HG03442 (cell line): ENCODE measurements around the gene KLF16.

Experiments
- ATAC-seq: cut with Tn5 transposase; IDR thresholded peaks from one replicate; pipeline ENCODE4 v1.9.1; 2021; ENCODE audit warnings: mild to moderate bottlenecking, moderate library complexity; ENCODE audit not compliant: unreplicated experiment

The KLF16 gene

GRCh38 chr19:1871630-1872029 lies 8.3 kb upstream of the KLF16 start:
- no peak for ATAC-seq

- ATAC-seq, result no peak
These were observed 7.8 kb upstream of the KLF16 start for GRCh38 chr19:1871140-1871597.

- no peak for ATAC-seq
These were observed 5.6 kb upstream of the KLF16 start for GRCh38 chr19:1868971-1869370.

- no peak for ATAC-seq
These were observed 4.0 kb upstream of the KLF16 start for GRCh38 chr19:1867349-1867724.

- ATAC-seq, result no peak
These were observed 3.4 kb upstream of the KLF16 start for GRCh38 chr19:1866693-1867348.

- no peak for ATAC-seq
These were observed 2.0 kb upstream of the KLF16 start for GRCh38 chr19:1865172-1866010.

- ATAC-seq, result peak; percentile 28
These were observed 1.2 kb upstream of the KLF16 start for GRCh38 chr19:1864480-1865171.

- peak; percentile 52 for ATAC-seq
These were observed 480 bp upstream of the KLF16 start for GRCh38 chr19:1863638-1864479.

GRCh38 chr19:1862424-1863327 lies 703 bp downstream of the KLF16 start:
- ATAC-seq, result peak; percentile 0

GRCh38 chr19:1862068-1862423 lies 1.3 kb downstream of the KLF16 start:
- ATAC-seq, result no peak

GRCh38 chr19:1861599-1862031 lies 1.8 kb downstream of the KLF16 start:
- ATAC-seq, result no peak

GRCh38 chr19:1860821-1861598 lies 2.4 kb downstream of the KLF16 start:
- no peak for ATAC-seq

- no peak for ATAC-seq
These were observed 3.2 kb downstream of the KLF16 start for GRCh38 chr19:1860042-1860775.

GRCh38 chr19:1859331-1859781 lies 4.0 kb downstream of the KLF16 start:
- ATAC-seq, result no peak

GRCh38 chr19:1858412-1859081 lies 4.8 kb downstream of the KLF16 start:
- no peak for ATAC-seq

GRCh38 chr19:1857648-1858326 lies 5.6 kb downstream of the KLF16 start:
- no peak for ATAC-seq
